ENCODE data around the gene GTF2H4.
A peak's percentile ranks its signal among the peaks of the same experiment; 100 is the strongest.
"Not testable (repeated sequence)": the region's sequence is repeated elsewhere in the genome, so short reads cannot be mapped to it uniquely, and the experiment has no call there.

The GTF2H4 gene

GRCh38 chr6:30900863-30901417, 7.1 kb upstream of the GTF2H4 start:
- H3K27me3 ChIP-seq (ENCODE audit: low read length) = no peaks in the 10 kb centered on the region
- H3K9me2 ChIP-seq (replicated peaks; ENCODE audit: insufficient read depth, low read length) = no peaks in the 10 kb centered on the region
- H3K36me3 ChIP-seq (ENCODE audit: low read length) = no peaks in the 10 kb centered on the region
- TF ChIP-seq CTCF (IDR thresholded peaks at IDR 0.05; ENCODE audit: insufficient read depth, low read length, poor library complexity, severe bottlenecking) (no peak), EZH2phosphoT487 (conservative IDR thresholded peaks at IDR 0.05; ENCODE audit: low read length) (no peak)
- H4K20me1 ChIP-seq (ENCODE audit: low read depth, low read length) = no peaks in the 10 kb centered on the region
- H2AFZ ChIP-seq (ENCODE audit: low read depth, low read length, severe bottlenecking) = no peak overlapping the region
- H3K27ac ChIP-seq (ENCODE audit: low read depth, low read length) = no peak overlapping the region
- H3K9ac ChIP-seq (ENCODE audit: low read length) = no peak overlapping the region
- no peak overlapping the region for H3K4me2 ChIP-seq (ENCODE audit: low read depth, low read length, poor library complexity, severe bottlenecking)
- no peaks in the 10 kb centered on the region for H3K9me3 ChIP-seq (ENCODE audit: insufficient read depth, low read length)
- H3K79me2 ChIP-seq (ENCODE audit: insufficient read depth, low read length) = no peaks in the 10 kb centered on the region
- H3F3A ChIP-seq (ENCODE audit: insufficient read depth) = peaks cover 1% of the 10 kb centered on the region; the same call in 1 of the 2 replicates
- H3K4me3 ChIP-seq (ENCODE audit: insufficient read depth, low read length, poor library complexity, severe bottlenecking) = no peak overlapping the region

GRCh38 chr6:30901436-30901835, 6.6 kb upstream of the GTF2H4 start:
- Histone ChIP-seq H3K79me2 (ENCODE audit: insufficient read depth, low read length) (no peaks in the 10 kb centered on the region), H3K4me3 (ENCODE audit: insufficient read depth, low read length, poor library complexity, severe bottlenecking) (no peak overlapping the region), H3K9me2 (replicated peaks; ENCODE audit: insufficient read depth, low read length) (no peaks in the 10 kb centered on the region), H4K20me1 (ENCODE audit: low read depth, low read length) (no peaks in the 10 kb centered on the region), H3F3A (ENCODE audit: insufficient read depth) (peaks cover 6% of the 10 kb centered on the region; the same call in 1 of the 2 replicates), H3K4me2 (ENCODE audit: low read depth, low read length, poor library complexity, severe bottlenecking) (no peak overlapping the region), H3K27me3 (ENCODE audit: low read length) (no peaks in the 10 kb centered on the region), H2AFZ (ENCODE audit: low read depth, low read length, severe bottlenecking) (no peak overlapping the region), H3K9ac (ENCODE audit: low read length) (no peak overlapping the region), H3K36me3 (ENCODE audit: low read length) (no peaks in the 10 kb centered on the region), H3K9me3 (ENCODE audit: insufficient read depth, low read length) (no peaks in the 10 kb centered on the region), H3K27ac (ENCODE audit: low read depth, low read length) (no peak overlapping the region)
- no peak for TF ChIP-seq EZH2phosphoT487 (conservative IDR thresholded peaks at IDR 0.05; ENCODE audit: low read length)

- H3K9me2 ChIP-seq (replicated peaks; ENCODE audit: insufficient read depth, low read length); H3K27me3 ChIP-seq (ENCODE audit: low read length); H3K9me3 ChIP-seq (ENCODE audit: insufficient read depth, low read length); H4K20me1 ChIP-seq (ENCODE audit: low read depth, low read length); H2AFZ ChIP-seq (ENCODE audit: low read depth, low read length, severe bottlenecking); H3K4me2 ChIP-seq (ENCODE audit: low read depth, low read length, poor library complexity, severe bottlenecking); H3K9ac ChIP-seq (ENCODE audit: low read length); H3K79me2 ChIP-seq (ENCODE audit: insufficient read depth, low read length); H3F3A ChIP-seq (ENCODE audit: insufficient read depth); H3K4me3 ChIP-seq (ENCODE audit: insufficient read depth, low read length, poor library complexity, severe bottlenecking); H3K27ac ChIP-seq (ENCODE audit: low read depth, low read length); H3K36me3 ChIP-seq (ENCODE audit: low read length): not testable (repeated sequence)
Observed at GRCh38 chr6:30902196-30902595, 5.8 kb upstream of the GTF2H4 start.

- no peak overlapping the region for H3K9ac ChIP-seq (ENCODE audit: low read length)
- no peak overlapping the region for H3K4me2 ChIP-seq (ENCODE audit: low read depth, low read length, poor library complexity, severe bottlenecking)
Observed at GRCh38 chr6:30902709-30903108, 5.3 kb upstream of the GTF2H4 start.

More at GRCh38 chr6:30902709-30903108, 5.3 kb upstream of the GTF2H4 start:
- H3K27me3 ChIP-seq (ENCODE audit: low read length) = no peaks in the 10 kb centered on the region
- H3K79me2 ChIP-seq (ENCODE audit: insufficient read depth, low read length) = no peaks in the 10 kb centered on the region
- H4K20me1 ChIP-seq (ENCODE audit: low read depth, low read length) = no peaks in the 10 kb centered on the region
- no peaks in the 10 kb centered on the region for H3K36me3 ChIP-seq (ENCODE audit: low read length)
- H3K9me2 ChIP-seq (replicated peaks; ENCODE audit: insufficient read depth, low read length) = no peaks in the 10 kb centered on the region
- peaks cover 9% of the 10 kb centered on the region; the same call in 1 of the 2 replicates for H3F3A ChIP-seq (ENCODE audit: insufficient read depth)
- H3K9me3 ChIP-seq (ENCODE audit: insufficient read depth, low read length) = no peaks in the 10 kb centered on the region
- no peak for TF ChIP-seq CTCF (IDR thresholded peaks at IDR 0.05; ENCODE audit: insufficient read depth, low read length, poor library complexity, severe bottlenecking)
- no peak for TF ChIP-seq EZH2phosphoT487 (conservative IDR thresholded peaks at IDR 0.05; ENCODE audit: low read length)
- H3K4me3 ChIP-seq (ENCODE audit: insufficient read depth, low read length, poor library complexity, severe bottlenecking) = no peak overlapping the region
- peak overlapping the region; percentile 4 for H2AFZ ChIP-seq (ENCODE audit: low read depth, low read length, severe bottlenecking)
- no peak overlapping the region for H3K27ac ChIP-seq (ENCODE audit: low read depth, low read length)

Data from SU-DHL-6 (cell line).